ENCODE data around the gene TEX48.

GRCh38 chr9:114624677-114625076 lies 57.3 kb downstream of the TEX48 start:
- TF ChIP-seq CTCF (IDR thresholded peaks at IDR 0.05) (no peak), ZFX (IDR thresholded peaks at IDR 0.05; ENCODE audit: borderline replicate concordance) (no peak)
